HepG2 (cell line): ENCODE measurements around the gene DPAGT1. TPM values are rescaled to one million over a fixed set of nuclear protein-coding genes. Genes with fewer than 3 reads are reported as not detected.

Experiments
- ARID5B ChIP-seq: IDR thresholded peaks from 2 replicates; pipeline ENCODE4 v1.4.0; 2020; ENCODE audit warnings: mild to moderate bottlenecking, missing genetic modification reagents
- ERF ChIP-seq: IDR thresholded peaks from 2 replicates; pipeline ENCODE4 v1.6.1; 2018; ENCODE audit warnings: missing biosample characterization, missing genetic modification reagents
- IKZF5 ChIP-seq: IDR thresholded peaks from 2 replicates; pipeline ENCODE4 v1.6.1; 2018; ENCODE audit warnings: missing genetic modification reagents, mild to moderate bottlenecking, missing compliant biosample characterization
- MAFF ChIP-seq: IDR thresholded peaks from 2 replicates; pipeline ENCODE4 v1.6.1; 2011; ENCODE audit warnings: low read depth, low read length, improper control_type of control experiment
- PHF8 ChIP-seq: sonication (generic); formaldehyde crosslinking; IDR thresholded peaks from 2 replicates; pipeline ENCODE4 v1.5.0; 2020; ENCODE audit warnings: missing genetic modification reagents
- POLR2AphosphoS5 ChIP-seq: IDR thresholded peaks from 2 replicates; pipeline ENCODE4 v1.6.1; 2012; ENCODE audit warnings: low read depth, low read length
- PPARG ChIP-seq: conservative IDR thresholded peaks from 2 replicates; pipeline ENCODE4 v1.6.1; 2016; ENCODE audit warnings: missing biosample characterization, missing genetic modification reagents
- TFAP4 ChIP-seq: sonication (generic); IDR thresholded peaks from 2 replicates; pipeline ENCODE4 v1.6.1; 2016; ENCODE audit warnings: low read depth, borderline replicate concordance
- ZBTB40 ChIP-seq, 2 experiments: fragments of 450-650 bp in 1 of 2; sonication (generic) in 1 of 2; formaldehyde crosslinking in 1 of 2; IDR thresholded peaks; 2 replicates each; pipeline versions ENCODE4 v1.6.1 to v1.8.0; 2016 to 2022; ENCODE audit warnings: antibody characterized with exemption in 1 of 2, mild to moderate bottlenecking in 1 of 2, missing genetic modification reagents in 1 of 2
- ZNF256 ChIP-seq: sonication (generic); formaldehyde crosslinking; conservative IDR thresholded peaks from 2 replicates; pipeline ENCODE4 v1.4.0; 2020; ENCODE audit warnings: missing genetic modification reagents
- ZNF740 ChIP-seq: sonication (generic); formaldehyde crosslinking; IDR thresholded peaks from 2 replicates; pipeline ENCODE4 v1.4.0; 2020; ENCODE audit warnings: missing genetic modification reagents
- ZNF773 ChIP-seq: sonication (generic); formaldehyde crosslinking; IDR thresholded peaks from 2 replicates; pipeline ENCODE4 v1.4.0; 2020; ENCODE audit warnings: missing genetic modification reagents, borderline replicate concordance
- polyA plus RNA-seq, 8 experiments: library from polyadenylated mRNA; depleted of rRNA in 3 of 8; stranded (reverse) in 7 of 8; unstranded in 1 of 8; fragments of >200 nt; fragmentation: Illumina TruSeq in 4 of 8; extraction: Trizol in 4 of 8; gene quantifications; 2 replicates each; pipeline versions ENCODE4 v1.2.1 to v1.2.3, GENCODE V29; 2011 to 2016; ENCODE audit warnings: low read depth in 4 of 8, missing spikeins in 1 of 8, mixed read lengths in 1 of 8; ENCODE audit not compliant: insufficient read depth in 1 of 8
- total RNA-seq, 5 experiments: library from RNA; depleted of rRNA; stranded (reverse); fragments of >200 nt; fragmentation: Illumina TruSeq; extraction: Trizol; gene quantifications; 2 replicates each; pipeline ENCODE4 v1.2.3, GENCODE V29; 2016; ENCODE audit warnings: low read depth in 1 of 5

DPAGT1 gene
- total and polyA plus RNA-seq, 2 of the 13 experiments (the other 11 are each of a cell fraction or from before 2014, with no cell fraction given), result 37.6 to 70.7 TPM

- TF ChIP-seq ARID5B, result peak; percentile 43
- peak; percentile 85; the same call in 1 of the 2 replicates for TF ChIP-seq ZNF773 (CRISPR knock-in tag)
- no peak for TF ChIP-seq MAFF
- TF ChIP-seq PHF8 (CRISPR knock-in tag), result peak; percentile 85
- TF ChIP-seq ZNF256, result peak; percentile 88
- no peak; the same call in 1 of the 2 replicates for TF ChIP-seq TFAP4
- peak; percentile 13 for TF ChIP-seq ERF
- 0 out of 2 replicates have a peak, but pooled peaks have one; percentile 59 for TF ChIP-seq ZNF740 (CRISPR knock-in tag)
- TF ChIP-seq ZBTB40 (IDR thresholded peaks at IDR 0.05), result no peak
- peak; percentile 62; the same call in 1 of the 2 replicates for TF ChIP-seq ZBTB40 (CRISPR knock-in tag; IDR thresholded peaks at IDR 0.05)
- 0 out of 2 replicates have a peak, but pooled peaks have one; percentile 41 for TF ChIP-seq IKZF5 (CRISPR knock-in tag)
- peak; percentile 85 for TF ChIP-seq POLR2AphosphoS5
- TF ChIP-seq PPARG (CRISPR knock-in tag), result 0 out of 2 replicates have a peak, but pooled peaks have one; percentile 37
These were observed 19.6 kb upstream of the DPAGT1 start, which contains the start of gene HINFP (continued) for GRCh38 chr11:119121008-119121810.
